HepG2 (cell line): ENCODE measurements around the gene HDGFL2. TPM values are rescaled to one million over a fixed set of nuclear protein-coding genes. Genes with fewer than 3 reads are reported as not detected.

Experiments used
- EED ChIP-seq: sonication (generic); formaldehyde crosslinking; IDR thresholded peaks from 2 replicates; pipeline ENCODE4 v1.5.0; 2020; ENCODE audit warnings: mild to moderate bottlenecking, missing genetic modification reagents
- HNF1A ChIP-seq, 2 experiments: sonication (generic) in 1 of 2; formaldehyde crosslinking in 1 of 2; IDR thresholded peaks; 2 replicates each; pipeline versions ENCODE4 v1.4.0 to v1.6.1; 2016 to 2020; ENCODE audit warnings: borderline replicate concordance in 1 of 2, low read depth in 1 of 2, mild to moderate bottlenecking in 1 of 2, missing genetic modification reagents in 1 of 2
- IRF1 ChIP-seq: sonication (generic); formaldehyde crosslinking; IDR thresholded peaks from 2 replicates; pipeline ENCODE4 v1.4.0; 2020; ENCODE audit warnings: low read depth, mild to moderate bottlenecking, missing genetic modification reagents
- KDM2A ChIP-seq: sonication (generic); formaldehyde crosslinking; IDR thresholded peaks from 2 replicates; pipeline ENCODE4 v1.4.0; 2020; ENCODE audit warnings: low read depth, missing genetic modification reagents, borderline replicate concordance
- MAFG ChIP-seq: sonication (generic); formaldehyde crosslinking; IDR thresholded peaks from 2 replicates; pipeline ENCODE4 v1.5.1; 2020; ENCODE audit warnings: mild to moderate bottlenecking, missing genetic modification reagents
- U2AF2 ChIP-seq: fragments of 200-400 bp; formaldehyde crosslinking; IDR thresholded peaks from 2 replicates; pipeline ENCODE4 v1.6.1; 2017; ENCODE audit warnings: low read depth, mild to moderate bottlenecking, low read length
- ZNF407 ChIP-seq: sonication (generic); formaldehyde crosslinking; IDR thresholded peaks from one replicate; pipeline ENCODE4 v1.5.1; 2020; ENCODE audit warnings: mild to moderate bottlenecking, missing genetic modification reagents; ENCODE audit errors: not compliant biosample characterization
- ZNF607 ChIP-seq: sonication (generic); formaldehyde crosslinking; IDR thresholded peaks from 2 replicates; pipeline ENCODE4 v1.5.1; 2020; ENCODE audit warnings: missing genetic modification reagents, mild to moderate bottlenecking, borderline replicate concordance
- ZNF674 ChIP-seq: sonication (generic); formaldehyde crosslinking; IDR thresholded peaks from 2 replicates; pipeline ENCODE4 v1.5.0; 2020; ENCODE audit warnings: low read depth, mild to moderate bottlenecking, missing genetic modification reagents
- polyA plus RNA-seq, 8 experiments: library from polyadenylated mRNA; depleted of rRNA in 3 of 8; stranded (reverse) in 7 of 8; unstranded in 1 of 8; fragments of >200 nt; fragmentation: Illumina TruSeq in 4 of 8; extraction: Trizol in 4 of 8; gene quantifications; 2 replicates each; pipeline versions ENCODE4 v1.2.1 to v1.2.3, GENCODE V29; 2011 to 2016; ENCODE audit warnings: low read depth in 4 of 8, missing spikeins in 1 of 8, mixed read lengths in 1 of 8; ENCODE audit not compliant: insufficient read depth in 1 of 8
- total RNA-seq, 5 experiments: library from RNA; depleted of rRNA; stranded (reverse); fragments of >200 nt; fragmentation: Illumina TruSeq; extraction: Trizol; gene quantifications; 2 replicates each; pipeline ENCODE4 v1.2.3, GENCODE V29; 2016; ENCODE audit warnings: low read depth in 1 of 5

HDGFL2 gene
- total and polyA plus RNA-seq, 2 of the 13 experiments (the other 11 are each of a cell fraction or from before 2014, with no cell fraction given): 20.0 to 51.1 TPM

- no peak for TF ChIP-seq HNF1A (IDR thresholded peaks at IDR 0.05; ENCODE audit: low read depth)
- TF ChIP-seq HNF1A (CRISPR knock-in tag; IDR thresholded peaks at IDR 0.05; ENCODE audit: borderline replicate concordance): no peak; the same call in 1 of the 2 replicates
- no peak for TF ChIP-seq ZNF674
- no peak for TF ChIP-seq IRF1 (CRISPR knock-in tag)
- no peak for TF ChIP-seq MAFG (CRISPR knock-in tag)
- TF ChIP-seq U2AF2: no peak
- peak; percentile 48; the same call in 1 of the 2 replicates for TF ChIP-seq ZNF607 (CRISPR knock-in tag)
- TF ChIP-seq KDM2A (CRISPR knock-in tag): peak; percentile 56
- TF ChIP-seq EED (CRISPR knock-in tag): no peak
- peak; percentile 10 for TF ChIP-seq ZNF407 (CRISPR knock-in tag)
Measured at GRCh38 chr19:4539693-4540581, 67.8 kb downstream of the HDGFL2 start, which contains the start of gene LRG1 (continued).
